Vagina (tissue), 2 donors: ENCODE results near the gene MYRF.
A peak's percentile ranks its signal among the peaks of the same experiment; 100 is the strongest.

Experiments used
- POLR2A ChIP-seq, 2 donors: fragments of 450-650 bp; IDR thresholded peaks; one replicate each; pipeline ENCODE4 v1.6.1; 2017; ENCODE audit warnings: antibody characterized with exemption in 2 of 2, mild to moderate bottlenecking in 2 of 2, moderate library complexity in 2 of 2
- POLR2AphosphoS5 ChIP-seq, 2 donors: sonication (generic); formaldehyde crosslinking; IDR thresholded peaks; one replicate each; pipeline ENCODE4 v1.9.0; 2017; ENCODE audit warnings: antibody characterized with exemption in 2 of 2, mild to moderate bottlenecking in 2 of 2, low read depth in 1 of 2; ENCODE audit not compliant: insufficient read depth in 1 of 2
- TF ChIP-seq, protein P1 (sequence below), 3 experiments: fragments of 450-650 bp in 2 of 3; fragments of 200-600 bp in 1 of 3; sonication (generic) in 1 of 3; IDR thresholded peaks; one replicate each; pipeline ENCODE4 v1.5.1; 2017 to 2019; ENCODE audit warnings: antibody characterized with exemption in 3 of 3, mild to moderate bottlenecking in 2 of 3, moderate library complexity in 2 of 3

DNA sequence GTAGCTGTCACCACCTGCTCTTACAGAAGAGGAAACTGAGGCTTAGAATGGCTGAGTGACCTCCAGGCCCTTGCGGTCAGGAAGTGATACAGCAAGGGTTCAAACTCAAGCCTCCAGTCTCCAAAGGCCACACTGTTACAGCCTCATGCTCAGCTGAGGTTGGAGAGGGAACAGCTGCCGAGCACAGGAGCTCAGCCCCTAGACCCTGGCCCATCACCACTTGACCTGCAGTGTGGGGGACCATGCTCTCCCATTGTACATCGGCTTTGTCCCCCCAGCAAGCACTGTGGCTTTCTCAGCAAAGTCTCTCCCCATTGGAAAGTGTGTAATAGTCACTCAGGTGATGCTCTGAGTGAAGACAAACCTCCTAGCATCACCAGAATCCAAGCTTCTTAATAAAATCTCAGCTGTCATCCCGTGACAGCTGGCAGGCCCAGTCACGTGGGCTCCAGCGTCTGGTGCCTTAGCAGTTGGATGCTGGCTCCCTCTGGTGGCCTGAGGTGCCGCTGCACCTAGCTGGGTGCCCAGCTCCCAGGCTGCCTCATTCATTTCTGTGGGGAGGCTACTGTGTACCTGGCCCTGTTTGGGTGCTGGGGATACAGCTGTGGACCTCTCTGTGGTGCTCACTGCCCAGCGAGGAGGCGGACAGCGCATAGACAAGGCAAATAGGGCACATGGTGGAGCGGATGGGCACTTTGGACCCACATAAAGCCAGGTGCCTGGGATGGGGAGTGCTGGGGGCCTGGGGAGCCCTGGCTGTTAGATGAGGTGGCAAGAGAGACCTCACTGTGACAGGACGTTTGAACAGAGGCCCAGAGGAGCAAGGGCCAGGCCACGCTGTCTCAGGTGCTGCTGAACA, 19.1 kb upstream of the MYRF start:
- TF ChIP-seq, protein P1, sequence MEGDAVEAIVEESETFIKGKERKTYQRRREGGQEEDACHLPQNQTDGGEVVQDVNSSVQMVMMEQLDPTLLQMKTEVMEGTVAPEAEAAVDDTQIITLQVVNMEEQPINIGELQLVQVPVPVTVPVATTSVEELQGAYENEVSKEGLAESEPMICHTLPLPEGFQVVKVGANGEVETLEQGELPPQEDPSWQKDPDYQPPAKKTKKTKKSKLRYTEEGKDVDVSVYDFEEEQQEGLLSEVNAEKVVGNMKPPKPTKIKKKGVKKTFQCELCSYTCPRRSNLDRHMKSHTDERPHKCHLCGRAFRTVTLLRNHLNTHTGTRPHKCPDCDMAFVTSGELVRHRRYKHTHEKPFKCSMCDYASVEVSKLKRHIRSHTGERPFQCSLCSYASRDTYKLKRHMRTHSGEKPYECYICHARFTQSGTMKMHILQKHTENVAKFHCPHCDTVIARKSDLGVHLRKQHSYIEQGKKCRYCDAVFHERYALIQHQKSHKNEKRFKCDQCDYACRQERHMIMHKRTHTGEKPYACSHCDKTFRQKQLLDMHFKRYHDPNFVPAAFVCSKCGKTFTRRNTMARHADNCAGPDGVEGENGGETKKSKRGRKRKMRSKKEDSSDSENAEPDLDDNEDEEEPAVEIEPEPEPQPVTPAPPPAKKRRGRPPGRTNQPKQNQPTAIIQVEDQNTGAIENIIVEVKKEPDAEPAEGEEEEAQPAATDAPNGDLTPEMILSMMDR (IDR thresholded peaks at IDR 0.05), result peak; percentile 88 to 99 (median 99)
- TF ChIP-seq POLR2AphosphoS5 (IDR thresholded peaks at IDR 0.05; ENCODE audit: insufficient read depth in 1 of 2, low read depth in 1 of 2) (peak; percentile 67 to 80), POLR2A (IDR thresholded peaks at IDR 0.05) (no peak)
